ENCODE measurements around the gene ZFHX3.

DNA sequence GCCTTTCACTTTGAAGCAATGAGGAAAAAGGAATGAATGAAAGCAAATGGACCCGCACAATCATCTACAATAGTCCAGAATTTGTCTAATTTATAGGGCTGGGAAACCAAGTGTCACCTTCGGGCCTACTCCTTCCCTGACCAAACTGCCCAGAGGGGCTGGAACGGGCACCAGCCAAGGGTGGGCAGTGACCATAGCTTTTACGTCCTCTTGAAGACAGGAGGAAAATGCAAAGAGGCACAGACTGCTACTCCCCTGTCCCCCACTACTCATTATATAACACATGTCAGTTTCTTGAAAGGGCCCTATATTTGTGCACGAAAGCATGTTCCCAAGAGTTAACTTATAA is 122.3 kb downstream of the ZFHX3 start:
- TF ChIP-seq SP1 (IDR thresholded peaks at IDR 0.05) (no peak), FOXA1 (IDR thresholded peaks at IDR 0.05) (no peak), TARDBP (IDR thresholded peaks at IDR 0.05) (no peak), LEF1 (IDR thresholded peaks at IDR 0.05; ENCODE audit: borderline replicate concordance) (no peak), ARNT (IDR thresholded peaks at IDR 0.05) (no peak), CTBP1 (IDR thresholded peaks at IDR 0.05; ENCODE audit: borderline replicate concordance) (no peak), NFRKB (IDR thresholded peaks at IDR 0.05) (no peak), FOXM1 (IDR thresholded peaks at IDR 0.05; ENCODE audit: borderline replicate concordance) (no peak), BHLHE40 (IDR thresholded peaks at IDR 0.05; ENCODE audit: borderline replicate concordance) (no peak), ZNF384 (IDR thresholded peaks at IDR 0.05) (no peak), SUZ12 (IDR thresholded peaks at IDR 0.05) (no peak), ELF4 (IDR thresholded peaks at IDR 0.05) (no peak)
- TF ChIP-seq, protein P1, sequence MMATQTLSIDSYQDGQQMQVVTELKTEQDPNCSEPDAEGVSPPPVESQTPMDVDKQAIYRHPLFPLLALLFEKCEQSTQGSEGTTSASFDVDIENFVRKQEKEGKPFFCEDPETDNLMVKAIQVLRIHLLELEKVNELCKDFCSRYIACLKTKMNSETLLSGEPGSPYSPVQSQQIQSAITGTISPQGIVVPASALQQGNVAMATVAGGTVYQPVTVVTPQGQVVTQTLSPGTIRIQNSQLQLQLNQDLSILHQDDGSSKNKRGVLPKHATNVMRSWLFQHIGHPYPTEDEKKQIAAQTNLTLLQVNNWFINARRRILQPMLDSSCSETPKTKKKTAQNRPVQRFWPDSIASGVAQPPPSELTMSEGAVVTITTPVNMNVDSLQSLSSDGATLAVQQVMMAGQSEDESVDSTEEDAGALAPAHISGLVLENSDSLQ (IDR thresholded peaks at IDR 0.05), result no peak
